Right lobe of liver (tissue), 4 donors: ENCODE measurements around the gene NRXN3.

Source experiments
- POLR2A ChIP-seq: fragments of 450-650 bp; IDR thresholded peaks from one replicate; pipeline ENCODE4 v1.6.1; 2017; ENCODE audit warnings: antibody characterized with exemption, mild to moderate bottlenecking
- TF ChIP-seq, protein P1 (sequence below), 4 donors: fragments of 200-600 bp in 3 of 4; fragments of 450-650 bp in 1 of 4; IDR thresholded peaks; one replicate each; pipeline versions ENCODE4 v1.5.1 to v1.8.0; 2016 to 2022; ENCODE audit warnings: antibody characterized with exemption in 4 of 4, mild to moderate bottlenecking in 2 of 4
- donor health status: DM: no; HTN: no; CAD: no.
- donor health status: DM: no; HTN: no; CAD: no.
- donor health status: DM: no; HTN: yes; CAD: no.

DNA sequence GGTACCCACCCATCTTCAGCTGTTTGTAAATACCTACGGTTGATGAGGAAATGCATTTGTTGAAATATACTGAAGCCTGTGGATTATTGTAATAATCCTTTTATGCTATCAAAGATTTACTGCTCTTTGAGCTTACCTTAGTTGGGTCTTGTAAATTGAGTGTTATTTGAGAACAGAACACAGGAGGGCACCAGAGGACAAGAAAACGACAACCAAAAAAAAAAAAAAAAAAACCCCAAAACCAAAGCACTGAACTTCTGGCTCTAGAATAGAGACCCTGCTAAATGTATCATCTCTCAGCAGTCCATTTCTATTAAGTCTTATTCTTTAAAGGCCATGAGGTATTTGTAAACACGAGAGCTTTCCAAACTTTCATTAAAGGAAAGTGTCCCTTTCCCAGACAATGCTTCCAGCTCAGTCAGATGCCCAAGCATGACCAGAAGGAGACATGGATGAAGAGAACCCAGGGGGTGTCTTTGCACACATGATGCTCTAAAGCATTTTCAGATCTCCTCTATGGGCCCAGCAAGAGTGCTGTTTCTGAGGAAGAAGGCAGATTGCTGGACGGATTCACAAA lies 763.9 kb downstream of the NRXN3 start:
- TF ChIP-seq, protein P1, sequence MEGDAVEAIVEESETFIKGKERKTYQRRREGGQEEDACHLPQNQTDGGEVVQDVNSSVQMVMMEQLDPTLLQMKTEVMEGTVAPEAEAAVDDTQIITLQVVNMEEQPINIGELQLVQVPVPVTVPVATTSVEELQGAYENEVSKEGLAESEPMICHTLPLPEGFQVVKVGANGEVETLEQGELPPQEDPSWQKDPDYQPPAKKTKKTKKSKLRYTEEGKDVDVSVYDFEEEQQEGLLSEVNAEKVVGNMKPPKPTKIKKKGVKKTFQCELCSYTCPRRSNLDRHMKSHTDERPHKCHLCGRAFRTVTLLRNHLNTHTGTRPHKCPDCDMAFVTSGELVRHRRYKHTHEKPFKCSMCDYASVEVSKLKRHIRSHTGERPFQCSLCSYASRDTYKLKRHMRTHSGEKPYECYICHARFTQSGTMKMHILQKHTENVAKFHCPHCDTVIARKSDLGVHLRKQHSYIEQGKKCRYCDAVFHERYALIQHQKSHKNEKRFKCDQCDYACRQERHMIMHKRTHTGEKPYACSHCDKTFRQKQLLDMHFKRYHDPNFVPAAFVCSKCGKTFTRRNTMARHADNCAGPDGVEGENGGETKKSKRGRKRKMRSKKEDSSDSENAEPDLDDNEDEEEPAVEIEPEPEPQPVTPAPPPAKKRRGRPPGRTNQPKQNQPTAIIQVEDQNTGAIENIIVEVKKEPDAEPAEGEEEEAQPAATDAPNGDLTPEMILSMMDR (IDR thresholded peaks at IDR 0.05) = peak in 3 of 4 donors; percentile 43 to 45 (median 43)
- TF ChIP-seq POLR2A = no peak
